ENCODE measurements around the gene KAT2A.

GRCh38 chr17:42107597-42108576, 13.3 kb downstream of the KAT2A start:
- no peak for TF ChIP-seq CTCF (IDR thresholded peaks at IDR 0.05; ENCODE audit: insufficient read depth, low read length, poor library complexity, severe bottlenecking)
- no peak for TF ChIP-seq EZH2phosphoT487 (conservative IDR thresholded peaks at IDR 0.05; ENCODE audit: low read length)
